GM10248 (cell line): ENCODE results near the gene RPL10.

ENCODE experiments used
- CTCF ChIA-PET: fragments of 300-600 bp; sonication (Branson Sonifier 250); formaldehyde crosslinking; extraction: SDS; loops from one replicate; lab custom pipeline; 2021; ENCODE audit warnings: antibody characterized with exemption; lab: Yijun Ruan, JAX
- POLR2A ChIA-PET: fragments of 350-650 bp; sonication (Branson Sonifier 250); formaldehyde crosslinking; extraction: SDS; loops from one replicate; lab custom pipeline; 2020; ENCODE audit warnings: antibody characterized with exemption; lab: Yijun Ruan, JAX
- DNase-seq: peaks from one replicate; pipeline ENCODE4 v3.0.0; 2012; ENCODE audit errors: extremely low spot score
- CTCF ChIP-seq: IDR thresholded peaks from 2 replicates; pipeline ENCODE4 v1.5.1; 2012; ENCODE audit warnings: mild to moderate bottlenecking, low read depth; ENCODE audit errors: extremely low read depth, missing control alignments, control extremely low read depth

RPL10 gene

GRCh38 chrX:154450312-154450711, 52.1 kb downstream of the RPL10 start:
- DNase-seq, result no peak
- ChIA-PET CTCF (no interaction called here), POLR2A (no interaction called here)
- TF ChIP-seq CTCF, result no peak
